HG03439 (cell line): ENCODE measurements around the gene MMRN2.

Source experiments
- ATAC-seq: cut with Tn5 transposase; IDR thresholded peaks from one replicate; pipeline ENCODE4 v1.9.1; 2021; ENCODE audit warnings: mild to moderate bottlenecking, moderate library complexity; ENCODE audit not compliant: unreplicated experiment

Gene MMRN2

GRCh38 chr10:86969421-86970041, 12.1 kb upstream of the MMRN2 start:
- no peak for ATAC-seq

- ATAC-seq: no peak
Observed at GRCh38 chr10:86968994-86969355, 11.6 kb upstream of the MMRN2 start.

- no peak for ATAC-seq
Observed at GRCh38 chr10:86968271-86968993, 11.0 kb upstream of the MMRN2 start, which contains the start of gene ADIRF. TSS of gene ADIRF (plus strand) at chr10:86968482. CDS start at chr10:86968545, 63 bp downstream.

- ATAC-seq: no peak
Observed at GRCh38 chr10:86967481-86967941, 10.1 kb upstream of the MMRN2 start.

GRCh38 chr10:86965986-86966654, 8.7 kb upstream of the MMRN2 start:
- no peak for ATAC-seq

- ATAC-seq: no peak
Observed at GRCh38 chr10:86964847-86965190, 7.4 kb upstream of the MMRN2 start.

- no peak for ATAC-seq
Observed at GRCh38 chr10:86964061-86964846, 6.8 kb upstream of the MMRN2 start.

GRCh38 chr10:86963341-86963919, 6.0 kb upstream of the MMRN2 start:
- no peak for ATAC-seq

GRCh38 chr10:86962981-86963310, 5.5 kb upstream of the MMRN2 start:
- no peak for ATAC-seq

GRCh38 chr10:86962136-86962980, 4.9 kb upstream of the MMRN2 start:
- no peak for ATAC-seq

- no peak for ATAC-seq
Observed at GRCh38 chr10:86961481-86962091, 4.2 kb upstream of the MMRN2 start.

GRCh38 chr10:86960863-86961434, 3.5 kb upstream of the MMRN2 start:
- ATAC-seq: no peak

- peak; percentile 63 for ATAC-seq
Observed at GRCh38 chr10:86960003-86960862, 2.8 kb upstream of the MMRN2 start.

GRCh38 chr10:86959737-86960002, 2.3 kb upstream of the MMRN2 start:
- ATAC-seq: no peak

- ATAC-seq: no peak
Observed at GRCh38 chr10:86958901-86959736, 1.7 kb upstream of the MMRN2 start.

- no peak for ATAC-seq
Observed at GRCh38 chr10:86958116-86958900, 893 bp upstream of the MMRN2 start, which contains the start of gene SNCG. TSS of gene SNCG (plus strand) at chr10:86958599. CDS start at chr10:86958698, 99 bp downstream.
